HL-60 (cell line): ENCODE data around the gene CLDN19.

Experiments used
- CTCF ChIP-seq: IDR thresholded peaks from one replicate; pipeline ENCODE4 v1.5.1; 2011; ENCODE audit warnings: low read length, control low read depth, inconsistent platforms; ENCODE audit not compliant: insufficient read depth
- POLR2AphosphoS5 ChIP-seq: IDR thresholded peaks from 2 replicates; pipeline ENCODE4 v1.6.1; 2012; ENCODE audit warnings: low read depth
- REST ChIP-seq: IDR thresholded peaks from 2 replicates; pipeline ENCODE4 v1.6.1; 2012; ENCODE audit warnings: low read depth; ENCODE audit not compliant: insufficient replicate concordance

GRCh38 chr1:42689912-42690311 lies 50.1 kb downstream of the CLDN19 start:
- no peak for TF ChIP-seq CTCF
- TF ChIP-seq POLR2AphosphoS5 = no peak
- no peak for TF ChIP-seq REST
